HG03280 (cell line): ENCODE measurements around the gene SAMSN1.

Experiments used
- ATAC-seq: cut with Tn5 transposase; IDR thresholded peaks from one replicate; pipeline ENCODE4 v1.9.1; 2021; ENCODE audit warnings: mild to moderate bottlenecking, moderate library complexity; ENCODE audit not compliant: unreplicated experiment

The SAMSN1 gene

DNA sequence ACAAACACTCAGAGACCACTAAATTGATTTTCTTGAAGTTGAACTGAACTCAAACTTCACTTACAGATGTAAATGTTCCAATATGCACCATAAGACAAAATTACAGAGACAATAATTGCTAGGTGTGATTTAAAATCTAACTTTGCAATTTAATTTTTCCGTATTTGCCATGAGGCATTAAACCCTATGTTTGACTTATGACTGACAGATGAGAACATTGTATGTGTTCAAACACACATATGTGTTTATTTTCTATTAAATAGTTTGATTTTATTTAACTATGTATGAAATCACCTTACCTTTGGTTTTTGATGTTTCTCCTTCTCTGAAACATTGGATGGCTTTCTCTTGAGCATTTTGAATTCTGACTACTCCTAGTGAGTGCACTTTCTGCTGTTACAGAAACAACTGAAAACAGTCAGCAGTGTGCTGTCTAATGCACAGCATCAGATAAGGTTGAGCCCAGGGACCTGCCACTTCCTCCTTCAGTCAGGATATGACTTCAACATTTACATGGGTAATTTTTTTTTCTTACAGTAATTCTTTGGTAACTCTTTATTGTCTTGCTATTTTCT, at the start of gene SAMSN1:
Gene SAMSN1 (minus strand): TSS at position 410 of the 575 bp plus-strand sequence. CDS start 54 bp downstream, at position 356.
- ATAC-seq = peak; percentile 87

DNA sequence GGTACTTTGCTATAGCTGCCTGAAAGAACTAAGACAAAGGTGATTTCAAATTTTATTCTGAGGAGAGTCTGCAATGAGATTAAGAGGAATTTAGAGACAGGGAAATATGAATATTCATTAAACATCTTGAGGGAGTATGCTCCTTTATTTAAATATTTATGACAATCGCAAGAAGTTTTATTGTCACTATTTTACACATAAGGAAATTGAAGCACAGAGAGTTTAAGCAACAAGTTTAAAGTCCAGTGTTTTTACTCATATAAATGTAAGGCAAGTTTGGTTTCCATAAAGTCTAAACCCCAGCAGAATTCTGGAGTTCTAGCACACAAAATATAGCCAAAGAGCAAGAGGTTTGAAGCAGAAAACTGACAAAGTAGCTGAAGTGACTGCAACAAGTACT, 49.3 kb upstream of the SAMSN1 start:
- ATAC-seq = no peak

DNA sequence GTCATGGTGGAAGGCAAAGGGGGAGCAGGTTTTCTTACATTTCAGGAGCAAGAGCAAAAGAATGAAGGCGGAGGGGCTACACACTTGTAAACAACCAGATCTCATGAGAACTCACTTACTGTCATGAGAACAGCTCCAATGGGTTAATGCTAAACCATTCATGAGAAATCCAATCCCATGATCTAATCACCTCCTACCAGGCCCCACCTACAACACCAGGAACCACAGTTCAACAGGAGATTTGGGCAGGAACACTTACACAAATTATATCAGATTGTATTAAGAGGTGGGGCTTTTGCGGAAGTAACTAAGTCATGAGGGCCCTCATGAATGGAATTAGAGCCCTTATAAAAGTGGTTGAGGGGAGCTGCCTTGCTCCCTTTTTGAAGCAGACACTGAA, 48.9 kb upstream of the SAMSN1 start:
- no peak for ATAC-seq

GRCh38 chr21:14593230-14593629, 47.1 kb upstream of the SAMSN1 start:
- no peak for ATAC-seq

GRCh38 chr21:14592296-14593000, 46.3 kb upstream of the SAMSN1 start:
- no peak for ATAC-seq

GRCh38 chr21:14591882-14592281, 45.8 kb upstream of the SAMSN1 start:
- ATAC-seq = no peak

- ATAC-seq = no peak
Observed at GRCh38 chr21:14591377-14591776, 45.3 kb upstream of the SAMSN1 start.

GRCh38 chr21:14589855-14590563, 43.9 kb upstream of the SAMSN1 start:
- peak; percentile 83 for ATAC-seq

GRCh38 chr21:14587266-14587665, 41.2 kb upstream of the SAMSN1 start:
- no peak for ATAC-seq

DNA sequence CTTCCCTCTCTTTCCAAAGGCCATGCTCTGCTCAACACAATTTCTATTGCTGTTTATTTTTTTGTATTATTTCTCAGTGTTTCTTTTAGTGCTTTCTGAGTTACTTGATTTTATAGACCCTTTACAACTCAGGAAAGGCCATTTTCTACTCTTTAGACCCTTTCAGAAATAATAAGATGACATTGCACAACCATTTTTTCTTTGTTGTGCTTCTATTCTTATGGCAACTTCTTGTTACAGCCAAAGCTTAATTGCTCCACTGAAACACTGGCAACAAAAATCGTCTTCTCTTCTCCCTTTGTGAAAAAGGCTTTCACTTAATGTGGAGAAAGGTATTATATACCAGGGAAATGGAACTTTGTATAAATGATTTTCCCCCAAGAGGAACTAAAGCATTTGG, 39.0 kb upstream of the SAMSN1 start:
- no peak for ATAC-seq

DNA sequence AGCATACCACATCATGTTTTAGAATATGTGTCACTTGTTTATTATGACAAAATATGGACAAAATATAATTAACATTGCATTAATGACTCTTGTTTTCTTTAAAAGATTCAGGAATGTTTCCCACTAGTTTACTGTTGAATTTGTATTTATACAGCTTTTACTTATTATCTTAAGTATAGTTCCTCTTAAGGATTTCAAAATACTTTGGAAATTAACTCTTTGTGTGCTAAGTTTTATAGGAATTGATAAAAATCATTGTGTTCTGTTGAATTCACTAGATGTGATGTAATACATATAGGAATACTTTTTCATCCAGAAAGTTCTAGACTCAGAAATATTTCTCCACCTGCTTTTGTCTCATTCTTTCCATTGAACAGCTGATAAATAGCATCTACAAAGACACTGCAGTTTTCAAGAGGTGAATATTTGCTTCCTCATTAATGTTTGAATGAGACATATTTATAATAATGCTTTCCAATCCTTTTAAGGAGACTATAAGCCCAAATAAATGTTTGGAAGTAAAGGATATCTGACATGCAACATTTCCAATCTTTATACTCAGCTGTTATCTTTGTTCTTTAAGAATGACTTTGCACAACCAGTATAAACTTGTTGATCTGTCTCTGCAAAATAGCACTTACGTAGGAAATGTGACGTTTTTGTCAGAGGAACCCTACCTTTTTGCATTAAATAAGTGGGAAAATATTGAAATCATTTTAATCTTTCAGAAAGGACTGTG, 38.4 kb upstream of the SAMSN1 start:
- no peak for ATAC-seq

- ATAC-seq = no peak
Observed at GRCh38 chr21:14583629-14584255, 37.6 kb upstream of the SAMSN1 start.

GRCh38 chr21:14582934-14583628, 37.0 kb upstream of the SAMSN1 start:
- no peak for ATAC-seq

GRCh38 chr21:14581902-14582457, 35.9 kb upstream of the SAMSN1 start:
- ATAC-seq = no peak

GRCh38 chr21:14573244-14573643, 27.1 kb upstream of the SAMSN1 start:
- ATAC-seq = peak; percentile 30

DNA sequence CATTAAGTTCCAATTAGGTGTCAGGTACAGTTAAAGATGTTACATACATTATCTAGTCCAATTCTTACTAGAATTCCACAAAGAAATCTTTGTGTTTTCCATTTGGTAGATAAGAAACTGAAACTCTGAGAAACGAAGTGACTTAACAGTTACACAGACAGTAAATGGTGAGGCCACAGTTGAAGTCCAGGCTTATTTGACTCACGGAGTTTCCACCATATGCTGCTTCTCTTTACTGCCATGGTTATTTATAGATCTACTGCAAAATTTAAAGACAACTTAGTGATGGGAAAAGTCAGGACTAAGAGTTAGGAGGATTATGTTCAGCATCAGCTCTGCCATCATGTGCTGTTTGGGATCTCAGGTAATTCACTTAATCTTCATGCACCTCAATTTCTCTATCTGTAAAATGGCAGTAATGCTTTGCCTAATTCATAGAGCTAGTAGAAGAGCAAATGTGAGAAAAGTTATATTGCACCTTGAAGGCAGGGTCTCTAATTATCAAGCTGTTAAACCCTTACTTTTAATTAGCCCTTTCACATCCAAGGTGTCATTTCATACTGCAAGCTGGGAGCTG, 26.2 kb upstream of the SAMSN1 start:
- no peak for ATAC-seq

- no peak for ATAC-seq
Observed at GRCh38 chr21:14569868-14570267, 23.8 kb upstream of the SAMSN1 start.

DNA sequence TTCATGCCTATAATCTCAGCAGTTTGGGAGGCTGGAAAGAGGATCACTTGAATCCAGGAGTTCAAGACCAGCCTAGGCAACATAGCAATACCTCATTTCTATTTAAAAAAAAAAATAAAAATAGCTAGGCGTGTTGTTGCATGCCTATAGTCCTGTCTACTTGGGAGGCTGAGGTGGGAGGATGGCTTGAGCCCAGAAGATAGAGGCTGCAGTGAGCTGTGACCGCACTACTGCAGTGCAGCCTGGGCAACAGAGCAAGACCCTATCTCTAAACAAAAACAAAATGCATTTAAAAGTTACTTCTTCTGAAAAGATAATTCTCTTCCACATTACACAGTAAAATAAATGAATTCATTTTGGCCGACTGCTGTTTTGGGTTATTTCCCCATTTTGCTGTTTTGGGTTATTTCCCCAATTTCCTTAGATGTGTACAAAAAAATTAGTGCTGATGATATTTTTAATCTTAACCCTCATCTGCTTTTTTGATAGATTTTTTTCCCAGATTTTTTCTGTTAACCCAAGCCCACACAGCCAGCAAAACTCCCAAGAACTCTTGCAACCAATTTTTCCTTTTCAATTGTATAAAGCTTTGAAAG, 23.0 kb upstream of the SAMSN1 start:
- no peak for ATAC-seq
